Neural crest cell (in vitro differentiated cells): Measurements from ENCODE around the gene EBPL. TPM values are rescaled to one million over a fixed set of nuclear protein-coding genes. Genes with fewer than 3 reads are reported as not detected.
A peak's percentile ranks its signal among the peaks of the same experiment; 100 is the strongest.

Experiments used
- DNase-seq: peaks from one replicate; pipeline ENCODE4 v3.0.0; 2021; ENCODE audit warnings: low read depth, mixed read lengths, low spot score
- H3K27ac Mint-ChIP-seq: one replicate; pipeline ENCODE4 v1.8.0; 2021; ENCODE audit warnings: mild to moderate bottlenecking, mixed read lengths; ENCODE audit not compliant: unreplicated experiment
- H3K27me3 Mint-ChIP-seq: 2 replicates; pipeline ENCODE4 v1.8.0; 2021; ENCODE audit warnings: low read depth, mild to moderate bottlenecking, mixed read lengths
- H3K36me3 Mint-ChIP-seq: 2 replicates; pipeline ENCODE4 v1.8.0; 2021; ENCODE audit warnings: low read depth, mild to moderate bottlenecking, mixed read lengths
- H3K4me1 Mint-ChIP-seq: 2 replicates; pipeline ENCODE4 v1.8.0; 2021; ENCODE audit warnings: mixed read lengths
- H3K4me3 Mint-ChIP-seq: one replicate; pipeline ENCODE4 v1.8.0; 2021; ENCODE audit warnings: mild to moderate bottlenecking, mixed read lengths
- H3K9me3 Mint-ChIP-seq: 2 replicates; pipeline ENCODE4 v1.8.0; 2021; ENCODE audit warnings: mixed read lengths
- CTCF ChIP-seq: fragments of 200-600 bp; sonication (generic); conservative IDR thresholded peaks from 2 replicates; pipeline ENCODE4 v1.5.0; 2021; ENCODE audit warnings: antibody characterized with exemption, mild to moderate bottlenecking
- total RNA-seq: library from RNA; stranded (reverse); gene quantifications from 2 replicates; pipeline ENCODE4 v1.2.1, GENCODE V29; 2021

Gene EBPL
- total RNA-seq, 1 donor from 2014 or later, result 52.7 TPM

GRCh38 chr13:49625392-49626079 is 65.8 kb downstream of the EBPL start:
- no peaks in the 10 kb centered on the region for H3K9me3 Mint-ChIP-seq
- no peak for TF ChIP-seq CTCF
- H3K36me3 Mint-ChIP-seq, result no peaks in the 10 kb centered on the region
- H3K27me3 Mint-ChIP-seq, result no peaks in the 10 kb centered on the region
- H3K4me1 Mint-ChIP-seq, result peaks cover 9% of the 10 kb centered on the region
- H3K4me3 Mint-ChIP-seq, result no peak overlapping the region
- H3K27ac Mint-ChIP-seq, result peak overlapping the region; percentile 36
- DNase-seq, result no peak

GRCh38 chr13:49624229-49624628 is 67.1 kb downstream of the EBPL start:
- H3K9me3 Mint-ChIP-seq, result no peaks in the 10 kb centered on the region
- DNase-seq, result no peak
- peaks cover 9% of the 10 kb centered on the region for H3K4me1 Mint-ChIP-seq
- H3K27ac Mint-ChIP-seq, result no peak overlapping the region
- no peaks in the 10 kb centered on the region for H3K27me3 Mint-ChIP-seq
- TF ChIP-seq CTCF, result no peak
- H3K36me3 Mint-ChIP-seq, result no peaks in the 10 kb centered on the region
- no peak overlapping the region for H3K4me3 Mint-ChIP-seq

GRCh38 chr13:49622174-49622946 is 68.9 kb downstream of the EBPL start:
- no peak overlapping the region for H3K27ac Mint-ChIP-seq
- DNase-seq, result no peak
- no peak overlapping the region for H3K4me3 Mint-ChIP-seq
- peaks cover 11% of the 10 kb centered on the region for H3K4me1 Mint-ChIP-seq
- H3K9me3 Mint-ChIP-seq, result no peaks in the 10 kb centered on the region
- no peak for TF ChIP-seq CTCF
- H3K36me3 Mint-ChIP-seq, result no peaks in the 10 kb centered on the region
- H3K27me3 Mint-ChIP-seq, result no peaks in the 10 kb centered on the region

- Mint-ChIP-seq H3K36me3 (no peaks in the 10 kb centered on the region), H3K9me3 (no peaks in the 10 kb centered on the region), H3K4me3 (no peak overlapping the region), H3K4me1 (peaks cover 15% of the 10 kb centered on the region), H3K27ac (no peak overlapping the region), H3K27me3 (no peaks in the 10 kb centered on the region)
- no peak for DNase-seq
- no peak for TF ChIP-seq CTCF
These were observed 71.1 kb downstream of the EBPL start for GRCh38 chr13:49620170-49620621.

GRCh38 chr13:49616676-49617065 is 74.6 kb downstream of the EBPL start:
- no peaks in the 10 kb centered on the region for H3K9me3 Mint-ChIP-seq
- no peak overlapping the region for H3K27ac Mint-ChIP-seq
- no peaks in the 10 kb centered on the region for H3K27me3 Mint-ChIP-seq
- no peak for TF ChIP-seq CTCF
- peaks cover 15% of the 10 kb centered on the region for H3K4me1 Mint-ChIP-seq
- no peak for DNase-seq
- H3K36me3 Mint-ChIP-seq, result no peaks in the 10 kb centered on the region
- H3K4me3 Mint-ChIP-seq, result no peak overlapping the region
